HCT116 (cell line): ENCODE measurements around the gene STT3B. TPM values are rescaled to one million over a fixed set of nuclear protein-coding genes. Genes with fewer than 3 reads are reported as not detected.

ENCODE experiments used
- ATAC-seq: fragments of 200-7000 bp; cut with Tn5 transposase; 2 replicates; pipeline ENCODE4 v1.9.1; 2020; ENCODE audit warnings: mild to moderate bottlenecking, moderate library complexity
- BruUV-seq: library from RNA; stranded (reverse); fragments of 400-500 nt; replicated peaks from 2 replicates; lab custom pipeline; 2021; lab: Mats Ljungman, UMichigan
- CTCF ChIA-PET: fragments of 300-600 bp; sonication (Branson Sonifier 250); formaldehyde crosslinking; loops from one replicate; lab custom pipeline; 2021; ENCODE audit warnings: antibody characterized with exemption; lab: Charles Lee
- POLR2A ChIA-PET: fragments of 300-600, 350-600 bp; sonication (Branson Sonifier 250); formaldehyde crosslinking; loops from one replicate; lab custom pipeline; 2021; ENCODE audit warnings: antibody characterized with exemption; lab: Charles Lee
- RAD21 ChIA-PET, 2 experiments: fragments of 300-600 bp; sonication (Branson Sonifier 250); formaldehyde crosslinking; loops; one replicate each; lab custom pipeline; 2023; ENCODE audit warnings: low total read pairs in 2 of 2; ENCODE audit not compliant: uncharacterized antibody in 2 of 2, unreplicated experiment in 2 of 2, low non-redundant PET in 1 of 2; lab: Charles Lee
- DNase-seq: peaks from one replicate; pipeline ENCODE4 v3.0.0-alpha.2; 2010; ENCODE audit warnings: low read depth, low spot score
- H2AFZ ChIP-seq: fragments of 200-600 bp; shearing (Covaris generic), sonication (generic); 2 replicates; pipeline ENCODE4 v1.6.1; 2017; ENCODE audit warnings: low read depth, mixed run types, mixed read lengths, antibody characterized with exemption, low read length; ENCODE audit not compliant: poor library complexity, severe bottlenecking
- H3K27ac ChIP-seq: 2 replicates; pipeline ENCODE4 v1.5.1; 2012; ENCODE audit warnings: low read depth, low read length
- H3K27me3 ChIP-seq: fragments of 200-600 bp; sonication (generic); 2 replicates; pipeline ENCODE4 v1.6.1; 2016; ENCODE audit warnings: mixed run types, low read length, mixed read lengths; ENCODE audit not compliant: insufficient read depth
- H3K36me3 ChIP-seq, 2 experiments: fragments of 200-500 bp in 1 of 2; fragments of 200-600 bp in 1 of 2; sonication (Bioruptor generic) in 1 of 2; sonication (generic) in 1 of 2; 2 replicates each; pipeline versions ENCODE4 v1.5.1 to v1.6.1; 2014 to 2016; ENCODE audit warnings: low read length in 2 of 2, inconsistent platforms in 1 of 2, mixed read lengths in 1 of 2, mixed run types in 1 of 2; ENCODE audit not compliant: insufficient read depth in 2 of 2, control insufficient read depth in 1 of 2
- H3K4me1 ChIP-seq, 2 experiments: fragments of 200-600 bp in 1 of 2; sonication (generic) in 1 of 2; 2 replicates each; pipeline versions ENCODE4 v1.5.1 to v1.6.1; 2012 to 2017; ENCODE audit warnings: low read length in 2 of 2, inconsistent platforms in 1 of 2, mild to moderate bottlenecking in 1 of 2, mixed read lengths in 1 of 2, mixed run types in 1 of 2, moderate library complexity in 1 of 2; ENCODE audit not compliant: insufficient read depth in 2 of 2, control insufficient read depth in 1 of 2
- H3K4me2 ChIP-seq: fragments of 200-600 bp; sonication (generic); 2 replicates; pipeline ENCODE4 v1.6.1; 2017; ENCODE audit warnings: mixed run types, low read length, mixed read lengths
- H3K4me3 ChIP-seq, 2 experiments: fragments of 200-600 bp in 1 of 2; sonication (generic) in 1 of 2; replicated peaks in 1 of 2; 2 replicates each; pipeline ENCODE4 v1.5.1; 2011 to 2016; ENCODE audit warnings: low read length in 2 of 2, control low read depth in 1 of 2, low read depth in 1 of 2, mild to moderate bottlenecking in 1 of 2, mixed read lengths in 1 of 2, mixed run types in 1 of 2
- H3K79me2 ChIP-seq: fragments of 200-600 bp; sonication (generic); 2 replicates; pipeline ENCODE4 v1.6.1; 2017; ENCODE audit warnings: mild to moderate bottlenecking, mixed run types, low read length, moderate library complexity, mixed read lengths; ENCODE audit not compliant: insufficient read depth
- H3K9ac ChIP-seq: fragments of 200-600 bp; sonication (generic); 2 replicates; pipeline ENCODE4 v1.6.1; 2016; ENCODE audit warnings: low read length, mixed read lengths
- H3K9me2 ChIP-seq: fragments of 200-600 bp; sonication (generic), shearing (Covaris generic); 2 replicates; pipeline ENCODE4 v1.6.1; 2017; ENCODE audit warnings: mixed run types, mild to moderate bottlenecking, moderate library complexity; ENCODE audit not compliant: insufficient read depth
- H3K9me3 ChIP-seq, 2 experiments: fragments of 200-500 bp in 1 of 2; fragments of 200-600 bp in 1 of 2; sonication (Bioruptor generic) in 1 of 2; sonication (generic) in 1 of 2; 2 replicates each; pipeline ENCODE4 v1.6.1; 2014 to 2017; ENCODE audit warnings: low read length in 2 of 2, mixed read lengths in 2 of 2, inconsistent platforms in 1 of 2, low read depth in 1 of 2, mild to moderate bottlenecking in 1 of 2, mixed run types in 1 of 2, moderate library complexity in 1 of 2; ENCODE audit not compliant: control insufficient read depth in 1 of 2, insufficient read depth in 1 of 2
- H4K20me1 ChIP-seq: fragments of 200-600 bp; sonication (generic), shearing (Covaris generic); 2 replicates; pipeline ENCODE4 v1.6.1; 2017; ENCODE audit warnings: mixed run types, mild to moderate bottlenecking, moderate library complexity; ENCODE audit not compliant: insufficient read depth
- CEBPB ChIP-seq: IDR thresholded peaks from 2 replicates; pipeline ENCODE4 v1.6.1; 2012; ENCODE audit warnings: low read depth
- EZH2 ChIP-seq: fragments of 200-600 bp; sonication (generic); IDR thresholded peaks from 2 replicates; pipeline ENCODE4 v1.6.1; 2017; ENCODE audit warnings: antibody characterized with exemption, mixed run types
- EZH2phosphoT487 ChIP-seq: fragments of 200-600 bp; IDR thresholded peaks from 2 replicates; pipeline ENCODE4 v1.6.1; 2018; ENCODE audit warnings: antibody characterized with exemption, borderline replicate concordance
- FOSL1 ChIP-seq: IDR thresholded peaks from 2 replicates; pipeline ENCODE4 v1.6.1; 2012; ENCODE audit warnings: low read depth
- JUND ChIP-seq: IDR thresholded peaks from 2 replicates; pipeline ENCODE4 v1.6.1; 2012
- POLR2AphosphoS5 ChIP-seq: IDR thresholded peaks from 2 replicates; pipeline ENCODE4 v1.6.1; 2011; ENCODE audit warnings: mild to moderate bottlenecking, low read depth, low read length, moderate library complexity
- RAD21 ChIP-seq: IDR thresholded peaks from 2 replicates; pipeline ENCODE4 v1.6.1; 2012; ENCODE audit warnings: low read depth, mild to moderate bottlenecking
- SIN3A ChIP-seq: IDR thresholded peaks from 2 replicates; pipeline ENCODE4 v1.6.1; 2012; ENCODE audit warnings: low read depth
- SP1 ChIP-seq: IDR thresholded peaks from 2 replicates; pipeline ENCODE4 v1.6.1; 2012; ENCODE audit warnings: low read depth
- SRF ChIP-seq: IDR thresholded peaks from 2 replicates; pipeline ENCODE4 v1.6.1; 2012; ENCODE audit warnings: low read depth
- intact Hi-C: fragments of 100-400 bp; cut with micrococcal nuclease; formaldehyde crosslinking; loops from 2 replicates; pipeline ENCODE4 v1.10.0; 2022
- total RNA-seq: library from RNA; stranded (reverse); gene quantifications from one replicate; pipeline ENCODE4 v1.2.1, GENCODE V29; 2021; ENCODE audit not compliant: unreplicated experiment
- TF ChIP-seq, protein P1 (sequence below), 3 experiments: fragments of 200-600 bp in 1 of 3; sonication (generic) in 1 of 3; IDR thresholded peaks in 2 of 3; conservative IDR thresholded peaks in 1 of 3; 2 replicates each; pipeline ENCODE4 v1.5.1; 2012 to 2017; ENCODE audit warnings: low read depth in 2 of 3, low read length in 2 of 3, antibody characterized with exemption in 1 of 3, borderline replicate concordance in 1 of 3, control low read depth in 1 of 3, mild to moderate bottlenecking in 1 of 3, mixed read lengths in 1 of 3, mixed run types in 1 of 3, moderate library complexity in 1 of 3; ENCODE audit not compliant: insufficient read depth in 1 of 3
- TF ChIP-seq, protein P2 (sequence below): IDR thresholded peaks from 2 replicates; pipeline ENCODE4 v1.6.1; 2011; ENCODE audit warnings: mild to moderate bottlenecking, low read length, moderate library complexity; ENCODE audit not compliant: insufficient replicate concordance; ENCODE audit errors: extremely low read depth
- TF ChIP-seq, protein P3 (sequence below): IDR thresholded peaks from 2 replicates; pipeline ENCODE4 v1.6.1; 2012

The STT3B gene
- total RNA-seq, 1 experiment from 2014 or later = 131 TPM

DNA sequence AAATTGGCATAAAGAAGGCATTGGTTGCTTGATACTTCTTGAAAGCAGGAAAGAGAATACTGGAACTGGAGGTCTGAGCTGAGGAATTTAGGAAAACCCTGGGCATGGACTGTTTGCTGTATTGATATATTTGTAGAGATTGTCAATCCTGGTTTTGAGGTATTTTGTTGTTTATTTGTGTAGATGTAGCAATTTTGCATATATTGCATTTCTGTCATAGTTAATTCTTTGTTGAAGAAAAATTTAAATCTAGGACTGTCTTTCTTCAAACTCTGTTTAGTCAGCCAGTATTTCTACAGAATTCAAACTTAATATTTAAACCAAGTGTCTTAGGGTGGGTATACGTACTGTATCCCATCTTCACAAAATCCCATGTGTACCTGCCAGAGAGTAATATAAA, 9.5 kb downstream of the STT3B start:
- intact Hi-C loops = no loop called here
- no peaks in the 10 kb centered on the region for H3K9me3 ChIP-seq
- RAD21 ChIA-PET = no interaction called here
- POLR2A ChIA-PET = interaction anchor here (1.3 kb wide), 1 partner anchor 10 kb away, joined by 7 read pairs; the partner anchor contains the start of gene STT3B
- no peak overlapping the region for H2AFZ ChIP-seq
- peaks cover 5 to 18% of the 10 kb centered on the region in 2 experiments; a peak in 3 of 4 replicates for H3K4me1 ChIP-seq
- no peaks in the 10 kb centered on the region for H3K36me3 ChIP-seq
- H3K9ac ChIP-seq = no peak overlapping the region
- DNase-seq (no peak), ATAC-seq (no peak)
- TF ChIP-seq, protein P1, sequence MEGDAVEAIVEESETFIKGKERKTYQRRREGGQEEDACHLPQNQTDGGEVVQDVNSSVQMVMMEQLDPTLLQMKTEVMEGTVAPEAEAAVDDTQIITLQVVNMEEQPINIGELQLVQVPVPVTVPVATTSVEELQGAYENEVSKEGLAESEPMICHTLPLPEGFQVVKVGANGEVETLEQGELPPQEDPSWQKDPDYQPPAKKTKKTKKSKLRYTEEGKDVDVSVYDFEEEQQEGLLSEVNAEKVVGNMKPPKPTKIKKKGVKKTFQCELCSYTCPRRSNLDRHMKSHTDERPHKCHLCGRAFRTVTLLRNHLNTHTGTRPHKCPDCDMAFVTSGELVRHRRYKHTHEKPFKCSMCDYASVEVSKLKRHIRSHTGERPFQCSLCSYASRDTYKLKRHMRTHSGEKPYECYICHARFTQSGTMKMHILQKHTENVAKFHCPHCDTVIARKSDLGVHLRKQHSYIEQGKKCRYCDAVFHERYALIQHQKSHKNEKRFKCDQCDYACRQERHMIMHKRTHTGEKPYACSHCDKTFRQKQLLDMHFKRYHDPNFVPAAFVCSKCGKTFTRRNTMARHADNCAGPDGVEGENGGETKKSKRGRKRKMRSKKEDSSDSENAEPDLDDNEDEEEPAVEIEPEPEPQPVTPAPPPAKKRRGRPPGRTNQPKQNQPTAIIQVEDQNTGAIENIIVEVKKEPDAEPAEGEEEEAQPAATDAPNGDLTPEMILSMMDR (IDR thresholded peaks at IDR 0.05 in 2 of 3, conservative IDR thresholded peaks at IDR 0.05 in 1 of 3; ENCODE audit: borderline replicate concordance in 1 of 3, insufficient read depth in 1 of 3, low read depth in 2 of 3, low read length in 2 of 3) = no peak
- TF ChIP-seq CEBPB = no peak
- TF ChIP-seq, protein P2, sequence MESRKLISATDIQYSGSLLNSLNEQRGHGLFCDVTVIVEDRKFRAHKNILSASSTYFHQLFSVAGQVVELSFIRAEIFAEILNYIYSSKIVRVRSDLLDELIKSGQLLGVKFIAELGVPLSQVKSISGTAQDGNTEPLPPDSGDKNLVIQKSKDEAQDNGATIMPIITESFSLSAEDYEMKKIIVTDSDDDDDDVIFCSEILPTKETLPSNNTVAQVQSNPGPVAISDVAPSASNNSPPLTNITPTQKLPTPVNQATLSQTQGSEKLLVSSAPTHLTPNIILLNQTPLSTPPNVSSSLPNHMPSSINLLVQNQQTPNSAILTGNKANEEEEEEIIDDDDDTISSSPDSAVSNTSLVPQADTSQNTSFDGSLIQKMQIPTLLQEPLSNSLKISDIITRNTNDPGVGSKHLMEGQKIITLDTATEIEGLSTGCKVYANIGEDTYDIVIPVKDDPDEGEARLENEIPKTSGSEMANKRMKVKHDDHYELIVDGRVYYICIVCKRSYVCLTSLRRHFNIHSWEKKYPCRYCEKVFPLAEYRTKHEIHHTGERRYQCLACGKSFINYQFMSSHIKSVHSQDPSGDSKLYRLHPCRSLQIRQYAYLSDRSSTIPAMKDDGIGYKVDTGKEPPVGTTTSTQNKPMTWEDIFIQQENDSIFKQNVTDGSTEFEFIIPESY = no peak
- TF ChIP-seq JUND = no peak
- TF ChIP-seq SIN3A = no peak
- no peak for TF ChIP-seq EZH2
- TF ChIP-seq SP1 = no peak
- TF ChIP-seq, protein P3, sequence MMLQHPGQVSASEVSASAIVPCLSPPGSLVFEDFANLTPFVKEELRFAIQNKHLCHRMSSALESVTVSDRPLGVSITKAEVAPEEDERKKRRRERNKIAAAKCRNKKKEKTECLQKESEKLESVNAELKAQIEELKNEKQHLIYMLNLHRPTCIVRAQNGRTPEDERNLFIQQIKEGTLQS = no peak
- TF ChIP-seq EZH2phosphoT487 = no peak
- TF ChIP-seq FOSL1 = no peak
- TF ChIP-seq SRF = no peak
- no peak for TF ChIP-seq POLR2AphosphoS5
- TF ChIP-seq RAD21 = no peak
- H3K79me2 ChIP-seq = peaks cover 100% of the 10 kb centered on the region
- H4K20me1 ChIP-seq = peaks cover 32% of the 10 kb centered on the region; the same call in 1 of the 2 replicates
- BruUV-seq = no TSS peak
- H3K4me3 ChIP-seq = no peak overlapping the region
- H3K4me2 ChIP-seq = no peak overlapping the region
- no peaks in the 10 kb centered on the region for H3K27me3 ChIP-seq
- CTCF ChIA-PET = no interaction called here
- H3K9me2 ChIP-seq = no peaks in the 10 kb centered on the region
- no peak overlapping the region for H3K27ac ChIP-seq
